HCT116 (cell line): ENCODE data around the gene CENPP. TPM values are rescaled to one million over a fixed set of nuclear protein-coding genes. Genes with fewer than 3 reads are reported as not detected.

Experiments
- ATAC-seq: fragments of 200-7000 bp; cut with Tn5 transposase; 2 replicates; pipeline ENCODE4 v1.9.1; 2020; ENCODE audit warnings: mild to moderate bottlenecking, moderate library complexity
- BruUV-seq: library from RNA; stranded (reverse); fragments of 400-500 nt; replicated peaks from 2 replicates; lab custom pipeline; 2021; lab: Mats Ljungman, UMichigan
- CTCF ChIA-PET: fragments of 300-600 bp; sonication (Branson Sonifier 250); formaldehyde crosslinking; loops from one replicate; lab custom pipeline; 2021; ENCODE audit warnings: antibody characterized with exemption; lab: Charles Lee
- POLR2A ChIA-PET: fragments of 300-600, 350-600 bp; sonication (Branson Sonifier 250); formaldehyde crosslinking; loops from one replicate; lab custom pipeline; 2021; ENCODE audit warnings: antibody characterized with exemption; lab: Charles Lee
- RAD21 ChIA-PET, 2 experiments: fragments of 300-600 bp; sonication (Branson Sonifier 250); formaldehyde crosslinking; loops; one replicate each; lab custom pipeline; 2023; ENCODE audit warnings: low total read pairs in 2 of 2; ENCODE audit not compliant: uncharacterized antibody in 2 of 2, unreplicated experiment in 2 of 2, low non-redundant PET in 1 of 2; lab: Charles Lee
- DNase-seq: peaks from one replicate; pipeline ENCODE4 v3.0.0-alpha.2; 2010; ENCODE audit warnings: low read depth, low spot score
- H2AFZ ChIP-seq: fragments of 200-600 bp; shearing (Covaris generic), sonication (generic); 2 replicates; pipeline ENCODE4 v1.6.1; 2017; ENCODE audit warnings: low read depth, mixed run types, mixed read lengths, antibody characterized with exemption, low read length; ENCODE audit not compliant: poor library complexity, severe bottlenecking
- H3K27ac ChIP-seq: 2 replicates; pipeline ENCODE4 v1.5.1; 2012; ENCODE audit warnings: low read depth, low read length
- H3K27me3 ChIP-seq: fragments of 200-600 bp; sonication (generic); 2 replicates; pipeline ENCODE4 v1.6.1; 2016; ENCODE audit warnings: mixed run types, low read length, mixed read lengths; ENCODE audit not compliant: insufficient read depth
- H3K36me3 ChIP-seq, 2 experiments: fragments of 200-500 bp in 1 of 2; fragments of 200-600 bp in 1 of 2; sonication (Bioruptor generic) in 1 of 2; sonication (generic) in 1 of 2; 2 replicates each; pipeline versions ENCODE4 v1.5.1 to v1.6.1; 2014 to 2016; ENCODE audit warnings: low read length in 2 of 2, inconsistent platforms in 1 of 2, mixed read lengths in 1 of 2, mixed run types in 1 of 2; ENCODE audit not compliant: insufficient read depth in 2 of 2, control insufficient read depth in 1 of 2
- H3K4me1 ChIP-seq, 2 experiments: fragments of 200-600 bp in 1 of 2; sonication (generic) in 1 of 2; 2 replicates each; pipeline versions ENCODE4 v1.5.1 to v1.6.1; 2012 to 2017; ENCODE audit warnings: low read length in 2 of 2, inconsistent platforms in 1 of 2, mild to moderate bottlenecking in 1 of 2, mixed read lengths in 1 of 2, mixed run types in 1 of 2, moderate library complexity in 1 of 2; ENCODE audit not compliant: insufficient read depth in 2 of 2, control insufficient read depth in 1 of 2
- H3K4me2 ChIP-seq: fragments of 200-600 bp; sonication (generic); 2 replicates; pipeline ENCODE4 v1.6.1; 2017; ENCODE audit warnings: mixed run types, low read length, mixed read lengths
- H3K4me3 ChIP-seq, 2 experiments: fragments of 200-600 bp in 1 of 2; sonication (generic) in 1 of 2; replicated peaks in 1 of 2; 2 replicates each; pipeline ENCODE4 v1.5.1; 2011 to 2016; ENCODE audit warnings: low read length in 2 of 2, control low read depth in 1 of 2, low read depth in 1 of 2, mild to moderate bottlenecking in 1 of 2, mixed read lengths in 1 of 2, mixed run types in 1 of 2
- H3K79me2 ChIP-seq: fragments of 200-600 bp; sonication (generic); 2 replicates; pipeline ENCODE4 v1.6.1; 2017; ENCODE audit warnings: mild to moderate bottlenecking, mixed run types, low read length, moderate library complexity, mixed read lengths; ENCODE audit not compliant: insufficient read depth
- H3K9ac ChIP-seq: fragments of 200-600 bp; sonication (generic); 2 replicates; pipeline ENCODE4 v1.6.1; 2016; ENCODE audit warnings: low read length, mixed read lengths
- H3K9me2 ChIP-seq: fragments of 200-600 bp; sonication (generic), shearing (Covaris generic); 2 replicates; pipeline ENCODE4 v1.6.1; 2017; ENCODE audit warnings: mixed run types, mild to moderate bottlenecking, moderate library complexity; ENCODE audit not compliant: insufficient read depth
- H3K9me3 ChIP-seq, 2 experiments: fragments of 200-500 bp in 1 of 2; fragments of 200-600 bp in 1 of 2; sonication (Bioruptor generic) in 1 of 2; sonication (generic) in 1 of 2; 2 replicates each; pipeline ENCODE4 v1.6.1; 2014 to 2017; ENCODE audit warnings: low read length in 2 of 2, mixed read lengths in 2 of 2, inconsistent platforms in 1 of 2, low read depth in 1 of 2, mild to moderate bottlenecking in 1 of 2, mixed run types in 1 of 2, moderate library complexity in 1 of 2; ENCODE audit not compliant: control insufficient read depth in 1 of 2, insufficient read depth in 1 of 2
- H4K20me1 ChIP-seq: fragments of 200-600 bp; sonication (generic), shearing (Covaris generic); 2 replicates; pipeline ENCODE4 v1.6.1; 2017; ENCODE audit warnings: mixed run types, mild to moderate bottlenecking, moderate library complexity; ENCODE audit not compliant: insufficient read depth
- ELF1 ChIP-seq: IDR thresholded peaks from 2 replicates; pipeline ENCODE4 v1.6.1; 2012; ENCODE audit warnings: low read depth, borderline replicate concordance
- EZH2phosphoT487 ChIP-seq: fragments of 200-600 bp; IDR thresholded peaks from 2 replicates; pipeline ENCODE4 v1.6.1; 2018; ENCODE audit warnings: antibody characterized with exemption, borderline replicate concordance
- FOSL1 ChIP-seq: IDR thresholded peaks from 2 replicates; pipeline ENCODE4 v1.6.1; 2012; ENCODE audit warnings: low read depth
- TCF7L2 ChIP-seq: IDR thresholded peaks from 2 replicates; pipeline ENCODE4 v1.7.0; 2011; ENCODE audit warnings: borderline replicate concordance, inconsistent platforms; ENCODE audit not compliant: insufficient read depth, insufficient read length; ENCODE audit errors: extremely low read depth
- intact Hi-C: fragments of 100-400 bp; cut with micrococcal nuclease; formaldehyde crosslinking; loops from 2 replicates; pipeline ENCODE4 v1.10.0; 2022
- total RNA-seq: library from RNA; stranded (reverse); gene quantifications from one replicate; pipeline ENCODE4 v1.2.1, GENCODE V29; 2021; ENCODE audit not compliant: unreplicated experiment
- TF ChIP-seq, protein P1 (sequence below): IDR thresholded peaks from 2 replicates; pipeline ENCODE4 v1.6.1; 2011; ENCODE audit warnings: mild to moderate bottlenecking, low read length, moderate library complexity; ENCODE audit not compliant: insufficient replicate concordance; ENCODE audit errors: extremely low read depth
- TF ChIP-seq, protein P2 (sequence below): IDR thresholded peaks from 2 replicates; pipeline ENCODE4 v1.6.1; 2012
- TF ChIP-seq, protein P3 (sequence below), 3 experiments: fragments of 200-600 bp in 1 of 3; sonication (generic) in 1 of 3; IDR thresholded peaks in 2 of 3; conservative IDR thresholded peaks in 1 of 3; 2 replicates each; pipeline ENCODE4 v1.5.1; 2012 to 2017; ENCODE audit warnings: low read depth in 2 of 3, low read length in 2 of 3, antibody characterized with exemption in 1 of 3, borderline replicate concordance in 1 of 3, control low read depth in 1 of 3, mild to moderate bottlenecking in 1 of 3, mixed read lengths in 1 of 3, mixed run types in 1 of 3, moderate library complexity in 1 of 3; ENCODE audit not compliant: insufficient read depth in 1 of 3

Gene CENPP
- total RNA-seq, 1 experiment from 2014 or later = 7.0 TPM

- TF ChIP-seq, protein P1, sequence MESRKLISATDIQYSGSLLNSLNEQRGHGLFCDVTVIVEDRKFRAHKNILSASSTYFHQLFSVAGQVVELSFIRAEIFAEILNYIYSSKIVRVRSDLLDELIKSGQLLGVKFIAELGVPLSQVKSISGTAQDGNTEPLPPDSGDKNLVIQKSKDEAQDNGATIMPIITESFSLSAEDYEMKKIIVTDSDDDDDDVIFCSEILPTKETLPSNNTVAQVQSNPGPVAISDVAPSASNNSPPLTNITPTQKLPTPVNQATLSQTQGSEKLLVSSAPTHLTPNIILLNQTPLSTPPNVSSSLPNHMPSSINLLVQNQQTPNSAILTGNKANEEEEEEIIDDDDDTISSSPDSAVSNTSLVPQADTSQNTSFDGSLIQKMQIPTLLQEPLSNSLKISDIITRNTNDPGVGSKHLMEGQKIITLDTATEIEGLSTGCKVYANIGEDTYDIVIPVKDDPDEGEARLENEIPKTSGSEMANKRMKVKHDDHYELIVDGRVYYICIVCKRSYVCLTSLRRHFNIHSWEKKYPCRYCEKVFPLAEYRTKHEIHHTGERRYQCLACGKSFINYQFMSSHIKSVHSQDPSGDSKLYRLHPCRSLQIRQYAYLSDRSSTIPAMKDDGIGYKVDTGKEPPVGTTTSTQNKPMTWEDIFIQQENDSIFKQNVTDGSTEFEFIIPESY = no peak
- TF ChIP-seq FOSL1 (no peak), TCF7L2 (no peak)
Observed at GRCh38 chr9:92474587-92474986, 148.8 kb downstream of the CENPP start (continued).

GRCh38 chr9:92476962-92477361 lies 151.2 kb downstream of the CENPP start:
- intact Hi-C loops = no loop called here
- TF ChIP-seq, protein P2, sequence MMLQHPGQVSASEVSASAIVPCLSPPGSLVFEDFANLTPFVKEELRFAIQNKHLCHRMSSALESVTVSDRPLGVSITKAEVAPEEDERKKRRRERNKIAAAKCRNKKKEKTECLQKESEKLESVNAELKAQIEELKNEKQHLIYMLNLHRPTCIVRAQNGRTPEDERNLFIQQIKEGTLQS = no peak
- TF ChIP-seq, protein P3, sequence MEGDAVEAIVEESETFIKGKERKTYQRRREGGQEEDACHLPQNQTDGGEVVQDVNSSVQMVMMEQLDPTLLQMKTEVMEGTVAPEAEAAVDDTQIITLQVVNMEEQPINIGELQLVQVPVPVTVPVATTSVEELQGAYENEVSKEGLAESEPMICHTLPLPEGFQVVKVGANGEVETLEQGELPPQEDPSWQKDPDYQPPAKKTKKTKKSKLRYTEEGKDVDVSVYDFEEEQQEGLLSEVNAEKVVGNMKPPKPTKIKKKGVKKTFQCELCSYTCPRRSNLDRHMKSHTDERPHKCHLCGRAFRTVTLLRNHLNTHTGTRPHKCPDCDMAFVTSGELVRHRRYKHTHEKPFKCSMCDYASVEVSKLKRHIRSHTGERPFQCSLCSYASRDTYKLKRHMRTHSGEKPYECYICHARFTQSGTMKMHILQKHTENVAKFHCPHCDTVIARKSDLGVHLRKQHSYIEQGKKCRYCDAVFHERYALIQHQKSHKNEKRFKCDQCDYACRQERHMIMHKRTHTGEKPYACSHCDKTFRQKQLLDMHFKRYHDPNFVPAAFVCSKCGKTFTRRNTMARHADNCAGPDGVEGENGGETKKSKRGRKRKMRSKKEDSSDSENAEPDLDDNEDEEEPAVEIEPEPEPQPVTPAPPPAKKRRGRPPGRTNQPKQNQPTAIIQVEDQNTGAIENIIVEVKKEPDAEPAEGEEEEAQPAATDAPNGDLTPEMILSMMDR (IDR thresholded peaks at IDR 0.05 in 2 of 3, conservative IDR thresholded peaks at IDR 0.05 in 1 of 3; ENCODE audit: borderline replicate concordance in 1 of 3, insufficient read depth in 1 of 3, low read depth in 2 of 3, low read length in 2 of 3) = no peak
- TF ChIP-seq EZH2phosphoT487 (no peak), ELF1 (no peak)
- TF ChIP-seq, protein P1 = no peak
- Histone ChIP-seq H3K9me2 (no peaks in the 10 kb centered on the region), H2AFZ (no peak overlapping the region), H3K9me3 (no peaks in the 10 kb centered on the region), H3K4me1 (peaks cover 0 to 14% of the 10 kb centered on the region in 2 experiments; a peak in 2 of 4 replicates), H3K9ac (no peak overlapping the region), H3K79me2 (no peaks in the 10 kb centered on the region), H3K27me3 (no peaks in the 10 kb centered on the region), H3K4me2 (no peak overlapping the region), H3K36me3 (no peaks in the 10 kb centered on the region), H4K20me1 (no peaks in the 10 kb centered on the region), H3K4me3 (no peak overlapping the region), H3K27ac (no peak overlapping the region)
- POLR2A ChIA-PET = no interaction called here
- DNase-seq (no peak), ATAC-seq (no peak)
- CTCF ChIA-PET = interaction anchor here (1.4 kb wide), 1 partner anchor 25 kb away, joined by 4 read pairs; no protein-coding TSS in a partner anchor
- RAD21 ChIA-PET = no interaction called here
- no TSS peak for BruUV-seq
